GM10847 (cell line): ENCODE data around the gene CAAP1.
A peak's percentile ranks its signal among the peaks of the same experiment; 100 is the strongest.

ENCODE experiments used
- POLR2A ChIP-seq: IDR thresholded peaks from 2 replicates; pipeline ENCODE4 v1.6.1; 2011; ENCODE audit not compliant: insufficient read length; ENCODE audit errors: extremely low read depth

Gene CAAP1

GRCh38 chr9:26892251-26893029, at the start of gene CAAP1:
Gene CAAP1, minus strand, starts transcription at chr9:26892802. Its CDS starts 87 bp downstream, at chr9:26892715.
- peak; percentile 93 for TF ChIP-seq POLR2A

GRCh38 chr9:26940779-26941178, 48.2 kb upstream of the CAAP1 start:
- no peak for TF ChIP-seq POLR2A

GRCh38 chr9:26939955-26940711, 47.5 kb upstream of the CAAP1 start:
- no peak for TF ChIP-seq POLR2A

- TF ChIP-seq POLR2A: no peak
These were observed 45.3 kb upstream of the CAAP1 start for GRCh38 chr9:26937816-26938371.

GRCh38 chr9:26935847-26936246, 43.2 kb upstream of the CAAP1 start:
- TF ChIP-seq POLR2A: no peak

- no peak for TF ChIP-seq POLR2A
These were observed 36.4 kb upstream of the CAAP1 start for GRCh38 chr9:26928902-26929495.

GRCh38 chr9:26925609-26926008, 33.0 kb upstream of the CAAP1 start:
- TF ChIP-seq POLR2A: no peak

- no peak for TF ChIP-seq POLR2A
These were observed 27.1 kb upstream of the CAAP1 start for GRCh38 chr9:26919698-26920097.

- no peak for TF ChIP-seq POLR2A
These were observed 20.6 kb upstream of the CAAP1 start for GRCh38 chr9:26913138-26913668.

GRCh38 chr9:26904671-26905070, 12.1 kb upstream of the CAAP1 start:
- no peak for TF ChIP-seq POLR2A

- TF ChIP-seq POLR2A: no peak
These were observed 11.5 kb upstream of the CAAP1 start for GRCh38 chr9:26904070-26904469.

- no peak for TF ChIP-seq POLR2A
These were observed 551 bp upstream of the CAAP1 start for GRCh38 chr9:26893030-26893676.

GRCh38 chr9:26891726-26892125, 876 bp downstream of the CAAP1 start:
- no peak for TF ChIP-seq POLR2A

GRCh38 chr9:26888271-26888670, 4.3 kb downstream of the CAAP1 start:
- no peak for TF ChIP-seq POLR2A

- TF ChIP-seq POLR2A: no peak
These were observed 10.4 kb downstream of the CAAP1 start for GRCh38 chr9:26882154-26882553.
